SH-SY5Y (cell line): ENCODE measurements around the gene LRP1.

Experiments used
- GATA2 ChIP-seq: IDR thresholded peaks from 2 replicates; pipeline ENCODE4 v1.6.1; 2011; ENCODE audit warnings: mild to moderate bottlenecking, low read depth, low read length
- GATA3 ChIP-seq: IDR thresholded peaks from 2 replicates; pipeline ENCODE4 v1.6.1; 2011; ENCODE audit warnings: low read depth, mild to moderate bottlenecking, low read length, moderate library complexity

GRCh38 chr12:57168058-57168457 is 39.8 kb downstream of the LRP1 start:
- TF ChIP-seq GATA2: no peak
- no peak for TF ChIP-seq GATA3
